HCT116 (cell line): ENCODE measurements around the gene NPLOC4. TPM values are rescaled to one million over a fixed set of nuclear protein-coding genes. Genes with fewer than 3 reads are reported as not detected.

Source experiments
- ATAC-seq: fragments of 200-7000 bp; cut with Tn5 transposase; 2 replicates; pipeline ENCODE4 v1.9.1; 2020; ENCODE audit warnings: mild to moderate bottlenecking, moderate library complexity
- BruUV-seq: library from RNA; stranded (reverse); fragments of 400-500 nt; replicated peaks from 2 replicates; lab custom pipeline; 2021; lab: Mats Ljungman, UMichigan
- CTCF ChIA-PET: fragments of 300-600 bp; sonication (Branson Sonifier 250); formaldehyde crosslinking; loops from one replicate; lab custom pipeline; 2021; ENCODE audit warnings: antibody characterized with exemption; lab: Charles Lee
- POLR2A ChIA-PET: fragments of 300-600, 350-600 bp; sonication (Branson Sonifier 250); formaldehyde crosslinking; loops from one replicate; lab custom pipeline; 2021; ENCODE audit warnings: antibody characterized with exemption; lab: Charles Lee
- RAD21 ChIA-PET, 2 experiments: fragments of 300-600 bp; sonication (Branson Sonifier 250); formaldehyde crosslinking; loops; one replicate each; lab custom pipeline; 2023; ENCODE audit warnings: low total read pairs in 2 of 2; ENCODE audit not compliant: uncharacterized antibody in 2 of 2, unreplicated experiment in 2 of 2, low non-redundant PET in 1 of 2; lab: Charles Lee
- DNase-seq: peaks from one replicate; pipeline ENCODE4 v3.0.0-alpha.2; 2010; ENCODE audit warnings: low read depth, low spot score
- H2AFZ ChIP-seq: fragments of 200-600 bp; shearing (Covaris generic), sonication (generic); 2 replicates; pipeline ENCODE4 v1.6.1; 2017; ENCODE audit warnings: low read depth, mixed run types, mixed read lengths, antibody characterized with exemption, low read length; ENCODE audit not compliant: poor library complexity, severe bottlenecking
- H3K27ac ChIP-seq: 2 replicates; pipeline ENCODE4 v1.5.1; 2012; ENCODE audit warnings: low read depth, low read length
- H3K27me3 ChIP-seq: fragments of 200-600 bp; sonication (generic); 2 replicates; pipeline ENCODE4 v1.6.1; 2016; ENCODE audit warnings: mixed run types, low read length, mixed read lengths; ENCODE audit not compliant: insufficient read depth
- H3K36me3 ChIP-seq, 2 experiments: fragments of 200-500 bp in 1 of 2; fragments of 200-600 bp in 1 of 2; sonication (Bioruptor generic) in 1 of 2; sonication (generic) in 1 of 2; 2 replicates each; pipeline versions ENCODE4 v1.5.1 to v1.6.1; 2014 to 2016; ENCODE audit warnings: low read length in 2 of 2, inconsistent platforms in 1 of 2, mixed read lengths in 1 of 2, mixed run types in 1 of 2; ENCODE audit not compliant: insufficient read depth in 2 of 2, control insufficient read depth in 1 of 2
- H3K4me1 ChIP-seq, 2 experiments: fragments of 200-600 bp in 1 of 2; sonication (generic) in 1 of 2; 2 replicates each; pipeline versions ENCODE4 v1.5.1 to v1.6.1; 2012 to 2017; ENCODE audit warnings: low read length in 2 of 2, inconsistent platforms in 1 of 2, mild to moderate bottlenecking in 1 of 2, mixed read lengths in 1 of 2, mixed run types in 1 of 2, moderate library complexity in 1 of 2; ENCODE audit not compliant: insufficient read depth in 2 of 2, control insufficient read depth in 1 of 2
- H3K4me2 ChIP-seq: fragments of 200-600 bp; sonication (generic); 2 replicates; pipeline ENCODE4 v1.6.1; 2017; ENCODE audit warnings: mixed run types, low read length, mixed read lengths
- H3K4me3 ChIP-seq, 2 experiments: fragments of 200-600 bp in 1 of 2; sonication (generic) in 1 of 2; replicated peaks in 1 of 2; 2 replicates each; pipeline ENCODE4 v1.5.1; 2011 to 2016; ENCODE audit warnings: low read length in 2 of 2, control low read depth in 1 of 2, low read depth in 1 of 2, mild to moderate bottlenecking in 1 of 2, mixed read lengths in 1 of 2, mixed run types in 1 of 2
- H3K79me2 ChIP-seq: fragments of 200-600 bp; sonication (generic); 2 replicates; pipeline ENCODE4 v1.6.1; 2017; ENCODE audit warnings: mild to moderate bottlenecking, mixed run types, low read length, moderate library complexity, mixed read lengths; ENCODE audit not compliant: insufficient read depth
- H3K9ac ChIP-seq: fragments of 200-600 bp; sonication (generic); 2 replicates; pipeline ENCODE4 v1.6.1; 2016; ENCODE audit warnings: low read length, mixed read lengths
- H3K9me2 ChIP-seq: fragments of 200-600 bp; sonication (generic), shearing (Covaris generic); 2 replicates; pipeline ENCODE4 v1.6.1; 2017; ENCODE audit warnings: mixed run types, mild to moderate bottlenecking, moderate library complexity; ENCODE audit not compliant: insufficient read depth
- H3K9me3 ChIP-seq, 2 experiments: fragments of 200-500 bp in 1 of 2; fragments of 200-600 bp in 1 of 2; sonication (Bioruptor generic) in 1 of 2; sonication (generic) in 1 of 2; 2 replicates each; pipeline ENCODE4 v1.6.1; 2014 to 2017; ENCODE audit warnings: low read length in 2 of 2, mixed read lengths in 2 of 2, inconsistent platforms in 1 of 2, low read depth in 1 of 2, mild to moderate bottlenecking in 1 of 2, mixed run types in 1 of 2, moderate library complexity in 1 of 2; ENCODE audit not compliant: control insufficient read depth in 1 of 2, insufficient read depth in 1 of 2
- H4K20me1 ChIP-seq: fragments of 200-600 bp; sonication (generic), shearing (Covaris generic); 2 replicates; pipeline ENCODE4 v1.6.1; 2017; ENCODE audit warnings: mixed run types, mild to moderate bottlenecking, moderate library complexity; ENCODE audit not compliant: insufficient read depth
- CEBPB ChIP-seq: IDR thresholded peaks from 2 replicates; pipeline ENCODE4 v1.6.1; 2012; ENCODE audit warnings: low read depth
- EGR1 ChIP-seq: IDR thresholded peaks from 2 replicates; pipeline ENCODE4 v1.6.1; 2012; ENCODE audit warnings: low read depth
- ELF1 ChIP-seq: IDR thresholded peaks from 2 replicates; pipeline ENCODE4 v1.6.1; 2012; ENCODE audit warnings: low read depth, borderline replicate concordance
- EZH2 ChIP-seq: fragments of 200-600 bp; sonication (generic); IDR thresholded peaks from 2 replicates; pipeline ENCODE4 v1.6.1; 2017; ENCODE audit warnings: antibody characterized with exemption, mixed run types
- EZH2phosphoT487 ChIP-seq: fragments of 200-600 bp; IDR thresholded peaks from 2 replicates; pipeline ENCODE4 v1.6.1; 2018; ENCODE audit warnings: antibody characterized with exemption, borderline replicate concordance
- FOSL1 ChIP-seq: IDR thresholded peaks from 2 replicates; pipeline ENCODE4 v1.6.1; 2012; ENCODE audit warnings: low read depth
- JUND ChIP-seq: IDR thresholded peaks from 2 replicates; pipeline ENCODE4 v1.6.1; 2012
- MAX ChIP-seq: IDR thresholded peaks from 2 replicates; pipeline ENCODE4 v1.6.1; 2012
- POLR2A ChIP-seq: IDR thresholded peaks from 2 replicates; pipeline ENCODE4 v1.7.0; 2011; ENCODE audit warnings: borderline replicate concordance; ENCODE audit not compliant: insufficient read depth, insufficient read length; ENCODE audit errors: extremely low read depth
- POLR2AphosphoS5 ChIP-seq: IDR thresholded peaks from 2 replicates; pipeline ENCODE4 v1.6.1; 2011; ENCODE audit warnings: mild to moderate bottlenecking, low read depth, low read length, moderate library complexity
- RAD21 ChIP-seq: IDR thresholded peaks from 2 replicates; pipeline ENCODE4 v1.6.1; 2012; ENCODE audit warnings: low read depth, mild to moderate bottlenecking
- SIN3A ChIP-seq: IDR thresholded peaks from 2 replicates; pipeline ENCODE4 v1.6.1; 2012; ENCODE audit warnings: low read depth
- SRF ChIP-seq: IDR thresholded peaks from 2 replicates; pipeline ENCODE4 v1.6.1; 2012; ENCODE audit warnings: low read depth
- YY1 ChIP-seq: IDR thresholded peaks from 2 replicates; pipeline ENCODE4 v1.6.1; 2011; ENCODE audit warnings: low read length, low read depth, moderate library complexity, mild to moderate bottlenecking; ENCODE audit not compliant: insufficient replicate concordance; ENCODE audit errors: extremely low read depth
- ZFX ChIP-seq: fragments of 450-650 bp; IDR thresholded peaks from 2 replicates; pipeline ENCODE4 v1.6.1; 2017
- ZNF274 ChIP-seq: fragments of 200-500 bp; sonication (Bioruptor generic); IDR thresholded peaks from 2 replicates; pipeline ENCODE4 v1.6.1; 2014; ENCODE audit warnings: mild to moderate bottlenecking, low read depth, low read length, inconsistent platforms
- intact Hi-C: fragments of 100-400 bp; cut with micrococcal nuclease; formaldehyde crosslinking; loops from 2 replicates; pipeline ENCODE4 v1.10.0; 2022
- total RNA-seq: library from RNA; stranded (reverse); gene quantifications from one replicate; pipeline ENCODE4 v1.2.1, GENCODE V29; 2021; ENCODE audit not compliant: unreplicated experiment
- TF ChIP-seq, protein P1 (sequence below): IDR thresholded peaks from 2 replicates; pipeline ENCODE4 v1.6.1; 2011; ENCODE audit warnings: mild to moderate bottlenecking, low read length, moderate library complexity; ENCODE audit not compliant: insufficient replicate concordance; ENCODE audit errors: extremely low read depth

Gene NPLOC4
- total RNA-seq, 1 experiment from 2014 or later, result 137 TPM

DNA sequence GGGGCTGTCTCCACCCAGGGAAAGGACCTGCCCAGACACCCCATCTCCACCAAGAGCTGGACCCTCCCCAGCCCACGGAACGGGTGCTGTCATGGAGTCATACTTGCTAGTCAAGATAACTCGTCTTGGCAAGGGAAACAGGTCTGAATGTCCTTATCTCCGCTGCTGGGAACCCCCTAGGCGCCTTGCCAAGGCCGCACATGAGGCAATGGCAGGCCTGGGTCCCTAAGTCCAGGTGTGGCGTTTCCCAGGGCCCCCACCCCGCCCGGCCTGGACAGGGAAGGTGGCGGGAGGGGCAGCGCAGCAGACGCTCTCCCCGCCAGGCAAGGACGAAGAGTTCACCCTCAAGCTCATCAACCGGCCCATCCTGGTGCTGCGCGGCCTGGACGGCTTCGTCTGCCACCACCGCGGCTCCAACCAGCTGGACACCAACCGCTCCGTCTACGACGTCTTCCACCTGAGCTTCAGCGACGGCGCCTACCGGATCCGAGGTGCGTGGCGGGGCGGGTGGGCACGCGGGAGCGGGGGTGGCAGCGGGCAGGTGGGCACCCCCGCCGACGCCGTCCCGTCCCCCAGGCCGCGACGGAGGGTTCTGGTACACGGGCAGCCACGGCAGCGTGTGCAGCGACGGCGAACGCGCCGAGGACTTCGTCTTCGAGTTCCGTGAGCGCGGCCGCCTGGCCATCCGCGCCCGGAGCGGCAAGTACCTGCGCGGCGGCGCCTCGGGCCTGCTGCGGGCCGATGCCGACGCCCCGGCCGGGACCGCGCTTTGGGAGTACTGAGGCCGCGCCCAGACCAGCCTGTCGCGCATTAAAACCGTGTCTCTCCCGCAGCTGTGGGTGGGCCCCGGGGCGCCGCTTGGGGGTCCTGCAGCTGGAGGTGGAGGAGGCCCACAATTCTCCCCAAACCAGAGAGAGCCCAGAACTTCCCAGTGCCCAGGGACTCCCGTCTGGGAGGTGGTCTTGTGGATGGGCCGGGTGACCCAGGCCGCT is 100.3 kb downstream of the NPLOC4 start:
- POLR2A ChIA-PET, result interaction anchor here (0.6 kb wide), 1 partner anchor 105 kb away, joined by 5 read pairs; no protein-coding TSS in a partner anchor
- RAD21 ChIA-PET, result interaction anchor here (1.0 kb wide), 2 partner anchors 52 kb away, joined by 3 to 5 read pairs; no protein-coding TSS in a partner anchor
- TF ChIP-seq EZH2 (no peak), SIN3A (no peak), SRF (no peak), YY1 (no peak), RAD21 (no peak), POLR2AphosphoS5 (no peak; the same call in 1 of the 2 replicates), ZNF274 (no peak), POLR2A (no peak), MAX (no peak), EZH2phosphoT487 (no peak), ZFX (no peak), ELF1 (no peak), JUND (no peak), EGR1 (no peak), FOSL1 (no peak), CEBPB (no peak)
- TF ChIP-seq, protein P1, sequence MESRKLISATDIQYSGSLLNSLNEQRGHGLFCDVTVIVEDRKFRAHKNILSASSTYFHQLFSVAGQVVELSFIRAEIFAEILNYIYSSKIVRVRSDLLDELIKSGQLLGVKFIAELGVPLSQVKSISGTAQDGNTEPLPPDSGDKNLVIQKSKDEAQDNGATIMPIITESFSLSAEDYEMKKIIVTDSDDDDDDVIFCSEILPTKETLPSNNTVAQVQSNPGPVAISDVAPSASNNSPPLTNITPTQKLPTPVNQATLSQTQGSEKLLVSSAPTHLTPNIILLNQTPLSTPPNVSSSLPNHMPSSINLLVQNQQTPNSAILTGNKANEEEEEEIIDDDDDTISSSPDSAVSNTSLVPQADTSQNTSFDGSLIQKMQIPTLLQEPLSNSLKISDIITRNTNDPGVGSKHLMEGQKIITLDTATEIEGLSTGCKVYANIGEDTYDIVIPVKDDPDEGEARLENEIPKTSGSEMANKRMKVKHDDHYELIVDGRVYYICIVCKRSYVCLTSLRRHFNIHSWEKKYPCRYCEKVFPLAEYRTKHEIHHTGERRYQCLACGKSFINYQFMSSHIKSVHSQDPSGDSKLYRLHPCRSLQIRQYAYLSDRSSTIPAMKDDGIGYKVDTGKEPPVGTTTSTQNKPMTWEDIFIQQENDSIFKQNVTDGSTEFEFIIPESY, result no peak
- TF ChIP-seq, all 23 proteins: peak for 0
- H3K36me3 ChIP-seq, result peaks cover 0 to 9% of the 10 kb centered on the region in 2 experiments; a peak in 1 of 4 replicates
- H2AFZ ChIP-seq, result no peak overlapping the region
- no peak overlapping the region for H3K4me2 ChIP-seq
- H3K9ac ChIP-seq, result no peak overlapping the region
- ATAC-seq (no peak), DNase-seq (no peak)
- intact Hi-C loops, result loop anchor here (1.0 to 5.0 kb wide), 2 partner anchors 52 to 164 kb away; no protein-coding TSS in a partner anchor
- H3K27me3 ChIP-seq, result no peaks in the 10 kb centered on the region
- H3K9me3 ChIP-seq, result peaks cover 0 to 2% of the 10 kb centered on the region in 2 experiments; a peak in 1 of 4 replicates
- no peak overlapping the region for H3K27ac ChIP-seq
- no peak overlapping the region for H3K4me3 ChIP-seq
- H4K20me1 ChIP-seq, result no peaks in the 10 kb centered on the region
- no peaks in the 10 kb centered on the region for H3K79me2 ChIP-seq
- BruUV-seq, result no TSS peak
- no peaks in the 10 kb centered on the region for H3K9me2 ChIP-seq
- peaks cover 3 to 7% of the 10 kb centered on the region in 2 experiments; a peak in 2 of 4 replicates for H3K4me1 ChIP-seq
- CTCF ChIA-PET, result interaction anchor here (1.0 kb wide), 3 partner anchors 21 to 394 kb away, joined by 3 to 6 read pairs (median 4); no protein-coding TSS in a partner anchor
